Endothelial cell of umbilical vein (primary cell): ENCODE results near the gene EFCAB3.

Source experiments
- CTCF ChIP-seq, 2 donors: IDR thresholded peaks; 1 replicate in 1 of 2; 2 replicates in 1 of 2; pipeline ENCODE4 v1.5.1; 2011; ENCODE audit warnings: low read length in 2 of 2, mild to moderate bottlenecking in 2 of 2, moderate library complexity in 2 of 2, control low read depth in 1 of 2, inconsistent platforms in 1 of 2, low read depth in 1 of 2; ENCODE audit not compliant: insufficient read depth in 1 of 2; ENCODE audit errors: extremely low read depth in 1 of 2
- EZH2 ChIP-seq: IDR thresholded peaks from 2 replicates; pipeline ENCODE4 v1.6.1; 2012; ENCODE audit warnings: borderline replicate concordance, low read depth, mild to moderate bottlenecking, moderate library complexity, low read length, inconsistent platforms; ENCODE audit not compliant: severe bottlenecking
- FOS ChIP-seq: IDR thresholded peaks from 2 replicates; pipeline ENCODE4 v1.6.1; 2011; ENCODE audit warnings: mild to moderate bottlenecking, low read length, moderate library complexity, borderline replicate concordance; ENCODE audit not compliant: insufficient read depth
- MAX ChIP-seq: IDR thresholded peaks from 2 replicates; pipeline ENCODE4 v1.6.1; 2011; ENCODE audit not compliant: insufficient read depth, insufficient read length
- MYC ChIP-seq: IDR thresholded peaks from one replicate; pipeline ENCODE4 v1.6.1; 2011; ENCODE audit warnings: mild to moderate bottlenecking, low read depth, low read length
- POLR2A ChIP-seq: IDR thresholded peaks from 2 replicates; pipeline ENCODE4 v1.6.1; 2012; ENCODE audit warnings: low read depth, mild to moderate bottlenecking, control low read depth, low read length
- POLR2AphosphoS5 ChIP-seq: IDR thresholded peaks from 2 replicates; pipeline ENCODE4 v1.6.1; 2012; ENCODE audit warnings: low read depth, mild to moderate bottlenecking, control low read depth, low read length, moderate library complexity; ENCODE audit not compliant: insufficient read depth

- no peak for TF ChIP-seq CTCF (IDR thresholded peaks at IDR 0.05; ENCODE audit: extremely low read depth in 1 of 2, insufficient read depth in 1 of 2, low read depth in 1 of 2, low read length in 2 of 2)
- TF ChIP-seq MYC = no peak
- no peak for TF ChIP-seq EZH2
- no peak for TF ChIP-seq MAX
- TF ChIP-seq POLR2A = no peak
- no peak for TF ChIP-seq POLR2AphosphoS5
- no peak for TF ChIP-seq FOS
Measured at GRCh38 chr17:62381561-62381960, 1.2 kb downstream of the EFCAB3 start.
